CD4-positive, alpha-beta T cell treated with Interferon alpha-2 for 1 hour (primary cell): ENCODE data around the gene PYM1.
"Not testable (repeated sequence)": the region's sequence is repeated elsewhere in the genome, so short reads cannot be mapped to it uniquely, and the experiment has no call there.

Experiments used
- DNase-seq, 2 donors: peaks; one replicate each; pipeline ENCODE4 v3.0.0-alpha.2; 2020 to 2022

PYM1 gene

GRCh38 chr12:55938826-55939501, 11.3 kb upstream of the PYM1 start:
- DNase-seq, result no peak

- no peak for DNase-seq
Observed at GRCh38 chr12:55937981-55938380, 10.3 kb upstream of the PYM1 start.

DNA sequence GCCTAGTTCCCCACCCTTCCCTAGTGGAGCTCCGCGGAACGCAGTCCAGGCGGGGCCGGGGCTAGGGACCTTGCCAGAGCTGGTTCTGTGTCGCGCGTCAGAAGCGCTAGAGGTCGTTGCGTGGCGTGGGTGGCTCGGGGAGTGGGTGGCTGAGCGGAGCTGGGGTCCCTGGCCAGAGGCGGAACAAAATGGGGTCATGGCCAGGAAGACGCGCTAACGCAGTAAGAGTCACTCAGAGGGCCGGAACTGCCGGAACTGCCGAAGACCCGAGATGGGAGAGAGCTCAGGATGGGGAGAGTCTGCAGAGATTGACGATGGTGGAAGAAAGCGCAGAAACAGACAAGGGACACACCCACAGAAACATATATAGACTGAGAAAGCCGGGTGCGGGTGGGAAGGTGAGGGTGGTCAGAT, 8.1 kb upstream of the PYM1 start:
- DNase-seq, result peak in 1 of 2 donors; percentile 32

GRCh38 chr12:55934773-55935172, 7.1 kb upstream of the PYM1 start:
- no peak for DNase-seq

DNA sequence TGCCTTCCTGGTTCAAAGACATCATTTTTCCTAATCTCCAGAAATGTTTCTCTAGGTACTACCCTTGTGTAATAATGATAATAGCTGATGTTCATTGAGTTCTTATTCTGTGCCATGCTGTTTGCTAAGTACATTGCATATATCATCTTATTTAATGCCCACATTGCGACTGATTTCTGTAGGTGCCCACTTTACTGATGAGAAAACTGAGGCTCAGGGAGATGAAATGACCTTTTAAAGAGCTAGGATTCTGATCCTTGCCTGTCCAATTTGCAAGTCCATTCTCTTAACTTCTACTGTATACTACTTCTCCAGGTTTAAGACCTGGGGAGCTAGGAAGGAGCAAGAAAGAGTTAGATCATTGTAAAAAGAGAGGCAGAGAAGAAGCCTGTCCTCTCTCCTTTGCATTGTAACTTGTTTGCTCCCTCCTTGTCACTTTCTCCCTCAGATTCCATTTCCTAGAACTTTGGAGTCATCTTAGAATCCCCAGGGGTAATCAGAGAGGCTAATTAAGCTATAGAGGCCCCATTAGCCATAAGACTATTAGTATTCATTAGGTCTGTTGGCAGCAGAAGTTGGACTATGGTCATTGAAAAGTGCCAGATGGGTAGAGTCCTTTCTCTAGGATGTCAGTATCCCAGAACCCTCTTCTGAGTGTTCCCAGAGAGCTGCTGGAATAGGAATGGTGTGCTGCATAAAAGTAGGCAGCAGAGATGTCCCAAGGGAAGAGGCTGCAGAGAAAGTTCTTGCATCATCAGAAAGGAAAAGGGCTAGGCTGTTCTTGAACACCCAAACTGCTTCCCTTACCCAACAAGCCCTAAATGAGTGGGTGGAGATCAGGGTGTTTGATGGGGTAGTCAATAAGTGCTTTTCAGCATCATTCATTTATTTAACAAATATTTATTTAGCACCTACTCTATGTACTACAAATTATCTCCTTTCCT, 6.4 kb upstream of the PYM1 start:
- DNase-seq, result no peak

DNA sequence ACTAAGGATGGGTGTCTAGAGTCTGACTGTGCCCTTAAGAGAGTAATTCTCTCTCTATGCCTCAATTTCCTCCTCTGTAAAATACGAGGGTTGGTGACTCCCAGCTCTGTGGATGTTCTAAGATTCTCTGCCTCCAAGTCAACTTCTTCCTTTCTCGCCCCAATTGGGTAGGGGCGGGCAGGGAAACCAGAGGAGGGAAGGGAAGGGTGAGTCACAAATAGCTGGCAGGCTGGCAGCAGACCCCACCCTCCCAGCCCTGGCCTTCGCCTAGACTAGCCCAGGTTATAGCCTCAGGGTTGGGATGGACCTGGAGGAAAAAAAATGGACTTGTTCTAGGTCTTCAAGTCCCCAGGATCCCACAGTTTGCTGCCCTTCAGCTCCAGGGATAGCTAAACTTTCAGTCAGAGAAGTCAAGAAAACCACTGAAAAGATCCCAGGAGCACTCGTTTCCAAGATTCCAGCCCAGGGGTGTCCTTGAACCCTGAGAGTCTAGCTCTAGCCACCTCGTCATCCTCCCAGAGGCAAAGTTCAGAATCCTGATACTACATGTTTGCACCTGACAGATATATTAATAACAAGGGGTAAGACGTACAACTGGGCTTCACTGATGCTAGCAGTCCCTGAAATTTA, 5.6 kb upstream of the PYM1 start:
- peak in 1 of 2 donors; percentile 21 for DNase-seq

- peak; percentile 71 to 77 for DNase-seq
Observed at GRCh38 chr12:55932551-55932910, 4.8 kb upstream of the PYM1 start.

- DNase-seq, result peak in 1 of 2 donors; percentile 47
Observed at GRCh38 chr12:55931780-55932550, 4.3 kb upstream of the PYM1 start.

GRCh38 chr12:55931317-55931779, 3.7 kb upstream of the PYM1 start:
- no peak for DNase-seq

DNA sequence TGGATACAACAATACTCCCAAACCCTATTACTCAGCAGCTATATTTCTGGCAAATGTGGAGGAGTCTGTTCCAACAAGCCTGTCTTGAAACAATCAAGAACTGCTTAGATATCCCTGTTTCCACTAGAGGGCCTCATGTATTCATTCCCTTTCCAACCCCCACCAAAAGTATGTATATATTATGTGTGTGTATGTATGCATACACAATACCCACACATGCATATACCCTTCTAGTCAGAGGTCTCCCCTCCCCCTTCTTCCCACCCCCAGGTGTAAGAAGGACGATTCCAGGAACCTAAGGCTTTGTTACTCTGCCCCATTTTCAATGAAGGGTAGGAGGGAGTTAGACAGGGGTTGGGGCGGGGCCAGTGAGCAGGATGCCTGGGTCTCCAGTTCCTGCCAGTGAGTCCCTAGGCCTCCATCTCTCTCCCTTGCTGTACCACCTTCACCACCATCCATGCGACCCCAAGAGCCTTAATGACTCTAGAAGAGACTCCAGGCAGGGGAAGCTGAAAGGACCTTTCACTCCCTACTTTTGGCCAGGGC, 3.1 kb upstream of the PYM1 start, which contains the start of gene DGKA:
DGKA (plus strand) TSS at position 392 of the 546 bp plus-strand sequence. CDS start 5,342 bp downstream, outside the sequence.
- peak; percentile 74 to 80 for DNase-seq

DNA sequence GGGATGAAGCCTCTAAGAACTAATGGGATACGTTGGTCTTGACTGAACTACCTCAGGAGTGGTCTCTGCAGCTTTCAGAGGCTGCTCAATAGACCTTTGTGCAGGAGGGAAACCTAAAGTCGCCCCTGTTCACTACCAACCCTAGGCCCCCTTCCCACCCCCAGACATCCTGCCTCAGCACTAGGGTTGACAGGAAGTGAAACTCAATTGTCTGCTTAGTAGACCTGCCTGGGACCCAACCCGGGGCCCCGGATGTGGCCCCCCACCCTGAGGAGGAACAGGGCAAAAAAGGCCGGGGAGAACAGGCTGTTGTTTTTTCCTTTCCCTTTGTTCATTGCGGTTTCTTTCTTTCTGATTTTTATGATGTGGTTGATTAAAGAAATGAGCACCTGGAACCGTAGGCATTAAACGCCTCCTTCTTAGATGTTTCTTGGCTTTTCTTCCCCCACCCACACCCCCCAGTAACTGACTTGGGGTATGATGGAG, 1.7 kb upstream of the PYM1 start:
- DNase-seq, result peak; percentile 87 to 91

- peak; percentile 93 to 94 for DNase-seq
Observed at GRCh38 chr12:55926738-55927587, 731 bp downstream of the PYM1 start.

GRCh38 chr12:55925870-55926737, 1.6 kb downstream of the PYM1 start:
- DNase-seq, result peak in 1 of 2 donors; percentile 7

DNA sequence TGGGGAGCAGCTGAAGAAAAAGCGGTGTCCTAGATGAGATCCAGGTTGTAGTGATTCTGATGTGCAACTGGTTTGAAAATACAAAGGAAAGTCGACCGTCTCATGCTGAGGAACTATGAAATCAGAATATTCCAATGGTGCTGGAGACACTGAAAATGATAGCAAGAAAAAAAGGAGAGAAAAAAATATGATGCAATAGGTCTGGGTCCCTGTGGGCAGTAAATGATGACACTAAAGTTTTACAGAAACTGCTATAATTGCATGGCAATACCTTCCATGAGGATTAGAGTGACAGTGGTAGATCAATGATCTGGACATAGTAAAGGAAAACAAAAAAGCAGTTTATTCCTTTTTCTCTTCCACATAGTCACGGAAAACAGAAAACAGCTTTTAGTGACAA, 2.3 kb downstream of the PYM1 start:
- no peak for DNase-seq

GRCh38 chr12:55923648-55924047, 4.0 kb downstream of the PYM1 start:
- DNase-seq, result not testable (repeated sequence)

- no peak for DNase-seq
Observed at GRCh38 chr12:55922126-55922525, 5.6 kb downstream of the PYM1 start.

- not testable (repeated sequence) for DNase-seq
Observed at GRCh38 chr12:55919032-55919431, 8.7 kb downstream of the PYM1 start.

- no peak for DNase-seq
Observed at GRCh38 chr12:55915482-55915859, 12.2 kb downstream of the PYM1 start.

- DNase-seq, result no peak
Observed at GRCh38 chr12:55912908-55913307, 14.8 kb downstream of the PYM1 start.

GRCh38 chr12:55909513-55909884, 18.2 kb downstream of the PYM1 start:
- DNase-seq, result no peak
